HG02885 (cell line): ENCODE measurements around the gene MBOAT7.
"Not testable (repeated sequence)": the region's sequence is repeated elsewhere in the genome, so short reads cannot be mapped to it uniquely, and the experiment has no call there.

ENCODE experiments used
- ATAC-seq: cut with Tn5 transposase; IDR thresholded peaks from one replicate; pipeline ENCODE4 v1.9.1; 2021; ENCODE audit warnings: mild to moderate bottlenecking; ENCODE audit not compliant: unreplicated experiment, poor library complexity

MBOAT7 gene, protein sequence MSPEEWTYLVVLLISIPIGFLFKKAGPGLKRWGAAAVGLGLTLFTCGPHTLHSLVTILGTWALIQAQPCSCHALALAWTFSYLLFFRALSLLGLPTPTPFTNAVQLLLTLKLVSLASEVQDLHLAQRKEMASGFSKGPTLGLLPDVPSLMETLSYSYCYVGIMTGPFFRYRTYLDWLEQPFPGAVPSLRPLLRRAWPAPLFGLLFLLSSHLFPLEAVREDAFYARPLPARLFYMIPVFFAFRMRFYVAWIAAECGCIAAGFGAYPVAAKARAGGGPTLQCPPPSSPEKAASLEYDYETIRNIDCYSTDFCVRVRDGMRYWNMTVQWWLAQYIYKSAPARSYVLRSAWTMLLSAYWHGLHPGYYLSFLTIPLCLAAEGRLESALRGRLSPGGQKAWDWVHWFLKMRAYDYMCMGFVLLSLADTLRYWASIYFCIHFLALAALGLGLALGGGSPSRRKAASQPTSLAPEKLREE

DNA sequence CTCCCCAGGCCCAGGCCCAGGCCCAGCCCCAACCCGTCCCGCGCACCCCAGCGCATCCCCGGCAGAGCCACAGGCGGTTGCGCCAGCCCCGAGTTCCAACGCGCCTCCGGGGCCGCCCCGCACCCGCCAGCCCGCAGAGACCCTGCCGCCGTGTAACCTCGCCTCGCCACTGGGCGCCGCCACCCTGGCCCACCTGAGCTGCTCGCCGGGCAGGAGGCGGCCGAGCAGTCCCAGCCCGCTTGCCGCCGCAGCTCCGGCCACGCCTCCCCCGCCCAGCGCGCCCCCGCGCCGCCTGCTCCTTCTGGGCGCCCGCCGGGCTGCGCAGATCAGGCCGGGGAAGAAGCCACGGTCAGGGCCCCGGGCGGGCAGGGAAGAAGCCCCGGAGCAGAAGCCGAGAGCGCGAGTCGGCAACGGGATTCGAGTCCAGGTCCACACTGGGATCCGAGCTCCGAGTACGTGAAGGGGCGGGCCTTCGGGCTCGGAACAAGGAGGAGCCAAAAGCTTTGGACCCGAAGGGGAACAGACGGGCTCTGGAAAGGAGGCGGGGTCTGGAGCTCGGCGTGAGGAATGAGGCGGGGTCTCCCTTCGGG, at the start of gene MBOAT7:
TSS of gene MBOAT7 (minus strand) at position 436 of the 590 bp plus-strand sequence. CDS start 1,072 bp downstream, outside the sequence.
- ATAC-seq: peak; percentile 15

DNA sequence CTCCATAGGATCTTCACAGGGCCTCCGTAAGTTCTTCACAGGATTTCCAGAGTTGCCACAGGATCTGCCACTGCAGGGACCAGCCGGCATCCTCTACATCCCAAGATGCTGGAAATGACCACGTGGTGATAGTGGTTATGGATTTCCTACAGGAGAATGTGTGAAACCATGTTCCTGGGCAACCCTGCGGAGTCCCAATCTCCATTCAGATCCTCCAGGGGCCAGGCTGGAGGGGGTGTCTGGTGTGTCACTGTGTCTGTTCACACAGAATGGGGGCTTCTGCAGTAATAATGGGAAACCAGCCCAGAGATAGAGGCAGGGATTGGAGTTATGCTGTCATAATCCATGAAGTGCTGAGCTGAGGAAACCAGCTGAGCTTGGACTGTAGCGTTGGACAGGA, 44.6 kb upstream of the MBOAT7 start:
- no peak for ATAC-seq

DNA sequence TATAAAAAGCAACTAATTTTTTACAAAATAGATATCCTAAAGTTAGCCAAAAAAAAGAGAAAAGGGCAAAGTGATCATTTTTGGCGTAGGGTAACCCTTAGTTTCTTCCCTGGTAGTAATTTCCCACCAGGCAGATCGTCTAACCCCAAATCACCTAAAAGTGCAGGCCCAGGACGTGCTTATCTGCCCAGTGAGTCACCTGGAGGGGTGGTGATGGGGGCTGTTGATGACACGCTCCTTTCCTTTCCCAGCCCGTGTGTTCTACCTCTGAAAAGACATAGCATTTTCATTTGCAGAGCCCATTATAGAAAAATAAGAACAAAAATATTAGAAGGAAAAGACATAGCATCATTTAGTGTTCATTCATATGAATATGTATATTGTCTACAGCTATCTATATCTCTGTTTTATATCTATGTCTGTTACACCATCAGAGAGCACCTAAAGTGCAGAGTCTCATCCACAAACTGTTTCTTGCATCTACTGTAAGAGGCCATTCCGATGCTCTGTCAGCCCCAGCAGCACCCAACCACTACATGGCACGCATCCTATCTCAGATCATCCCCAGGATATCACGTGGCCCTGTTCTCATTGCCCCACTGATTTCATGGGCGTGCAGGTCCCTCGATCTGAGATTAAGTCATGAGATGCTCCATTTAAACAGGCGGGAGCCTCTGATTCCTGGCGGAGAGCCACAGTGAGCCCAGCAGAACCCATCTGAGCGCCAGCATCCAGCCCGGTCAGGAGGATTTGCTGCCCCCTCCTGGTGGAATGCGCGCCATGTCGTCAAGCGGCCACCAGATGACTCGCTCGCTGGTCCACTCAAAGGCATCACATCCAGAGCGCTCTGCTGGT, 41.9 kb upstream of the MBOAT7 start:
- peak; percentile 74 for ATAC-seq

DNA sequence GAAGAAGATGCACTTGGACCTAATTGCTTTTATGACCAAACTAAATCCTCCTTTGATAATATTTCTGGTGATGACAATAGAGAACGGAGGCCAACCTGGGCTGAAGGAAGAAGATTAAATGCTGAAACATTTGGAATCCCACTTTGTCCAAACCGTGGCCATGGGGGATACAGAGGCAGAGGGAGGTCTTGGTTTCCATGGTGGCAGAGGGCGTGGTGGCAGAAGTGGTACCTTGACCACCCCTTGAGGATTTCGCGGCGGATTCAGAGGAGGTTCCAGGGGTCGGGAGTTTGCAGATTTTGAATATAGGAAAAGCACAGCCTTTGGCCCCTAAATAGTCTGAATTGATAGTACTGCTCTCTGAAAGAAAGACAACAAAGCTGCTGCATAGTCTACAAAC, 40.7 kb upstream of the MBOAT7 start:
- no peak for ATAC-seq

DNA sequence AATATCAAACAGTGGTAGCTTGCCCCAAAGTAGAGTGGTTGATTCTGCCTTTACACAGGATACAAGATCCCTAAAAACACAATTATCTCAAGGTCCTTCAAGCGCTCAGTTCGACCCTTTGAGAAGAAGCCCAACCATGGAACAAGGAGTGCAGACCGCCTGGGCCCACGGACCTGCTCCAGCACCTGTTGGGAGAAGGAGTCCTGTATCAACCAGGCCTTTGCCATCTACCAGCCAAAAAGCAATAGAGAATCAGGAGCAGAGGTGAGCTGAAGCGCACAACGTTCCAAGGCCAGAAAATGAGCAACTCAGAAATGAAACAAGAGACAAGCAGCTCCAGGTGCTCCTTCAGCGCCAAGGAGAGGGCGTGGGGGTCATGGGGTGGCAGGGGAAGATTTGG, 39.8 kb upstream of the MBOAT7 start:
- no peak for ATAC-seq

DNA sequence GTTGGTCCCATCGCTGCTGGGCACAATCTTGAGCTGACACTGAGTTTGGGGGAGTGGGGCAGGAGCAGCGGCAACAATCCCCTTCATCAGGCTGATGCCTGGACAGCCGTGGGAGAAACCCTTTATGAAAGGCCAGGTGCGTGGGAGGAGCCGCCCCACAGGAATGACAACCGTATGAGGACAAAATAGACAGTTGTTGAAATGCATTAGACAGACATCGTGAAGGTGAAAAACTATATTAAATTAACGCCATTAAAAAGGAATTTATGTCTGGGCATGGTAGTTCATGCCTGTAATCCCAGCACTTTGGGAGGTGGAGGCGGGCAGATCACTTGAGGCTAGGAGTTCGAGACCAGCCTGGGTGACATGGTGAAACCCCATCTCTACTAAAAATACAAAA, 35.2 kb upstream of the MBOAT7 start:
- ATAC-seq: not testable (repeated sequence)

DNA sequence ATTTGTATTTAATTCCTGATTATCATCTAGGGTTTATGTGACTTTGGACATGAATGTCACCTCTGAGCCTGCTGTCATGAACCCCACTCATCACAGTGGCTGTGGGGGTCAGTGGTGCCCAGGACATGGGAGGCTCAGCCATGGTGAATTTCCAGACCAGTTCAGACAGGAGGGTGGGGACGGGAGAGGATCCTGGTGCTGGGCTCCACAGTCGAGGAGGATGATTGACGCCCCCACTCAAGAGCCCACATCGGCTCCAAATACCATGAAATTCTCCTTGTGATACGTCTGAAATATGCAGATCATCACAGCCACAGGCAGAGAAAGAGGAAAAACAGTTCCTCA, 34.5 kb upstream of the MBOAT7 start:
- not testable (repeated sequence) for ATAC-seq

DNA sequence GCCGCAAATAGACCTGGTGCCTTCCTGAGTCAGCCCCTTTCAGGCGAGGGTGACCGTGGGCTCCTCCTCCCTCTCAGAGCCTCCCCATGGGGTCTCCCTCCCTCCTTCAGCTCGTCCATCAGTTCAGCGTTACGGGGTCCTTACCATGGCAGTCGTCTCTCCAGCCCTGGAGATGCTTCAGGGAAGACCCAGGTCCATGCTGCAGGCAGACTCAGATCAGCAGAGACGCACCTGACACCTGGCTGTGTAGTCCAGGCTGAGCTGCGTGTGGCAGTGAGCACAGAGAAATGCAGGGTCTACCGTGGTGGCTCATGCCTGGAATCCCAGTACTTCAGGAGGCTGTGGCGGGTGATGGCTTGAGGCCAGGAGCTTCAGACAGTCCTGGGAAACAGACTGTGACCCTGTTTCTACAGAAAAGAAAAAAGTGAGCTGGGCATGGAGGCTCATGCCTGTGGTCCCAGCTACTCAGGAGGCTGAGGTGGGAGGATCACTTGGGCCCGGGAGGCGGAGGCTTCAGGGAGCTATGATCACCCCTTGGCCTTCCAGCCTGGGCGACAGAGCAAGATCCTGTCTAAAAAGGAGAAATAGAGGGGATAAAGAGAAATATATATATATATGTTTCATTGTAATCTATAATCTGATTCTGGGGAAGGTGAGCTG, 34.0 kb upstream of the MBOAT7 start:
- not testable (repeated sequence) for ATAC-seq

DNA sequence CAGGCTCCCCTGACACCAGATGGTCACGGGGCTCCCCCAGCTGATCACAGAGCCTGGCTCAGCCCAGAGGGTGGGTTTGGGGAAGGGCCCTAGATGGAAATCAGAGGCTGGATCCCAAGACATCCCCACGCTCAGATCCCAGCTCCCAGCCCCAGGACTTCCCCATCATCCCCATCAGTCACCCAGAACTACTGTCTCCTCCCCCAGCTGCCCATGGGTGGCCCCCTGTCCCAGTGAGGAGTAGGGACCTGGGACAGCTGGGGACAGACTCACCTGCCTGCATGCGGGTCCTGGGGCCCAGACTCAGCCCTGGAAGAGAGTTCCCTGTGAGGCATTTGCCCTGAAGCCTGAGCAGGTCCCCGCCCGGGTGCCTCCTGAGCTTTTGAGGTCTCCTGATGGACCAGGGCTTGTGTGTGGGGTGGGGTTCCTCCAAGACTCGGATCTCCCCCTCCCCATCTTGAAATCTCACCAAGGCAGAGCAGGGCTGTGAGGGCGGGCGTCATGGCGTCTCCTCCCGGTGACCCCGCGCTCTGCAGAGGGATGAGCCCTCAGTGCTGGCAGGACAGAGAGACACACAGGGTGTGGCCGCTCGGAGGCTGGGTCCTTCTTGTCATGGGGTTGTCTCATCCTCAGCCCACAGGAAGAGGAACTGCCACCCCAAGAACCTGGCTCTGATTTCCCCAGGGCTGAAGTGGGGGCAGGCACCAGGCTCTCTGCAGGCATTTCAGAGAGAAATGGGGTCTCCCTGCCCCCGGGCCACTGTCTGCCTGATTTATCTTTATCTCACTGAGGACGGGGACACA, 33.3 kb upstream of the MBOAT7 start, which contains the start of gene LILRB3:
TSS of gene LILRB3 (minus strand) at position 534 of the 803 bp plus-strand sequence. CDS start at position 503, 31 bp downstream.
- not testable (repeated sequence) for ATAC-seq

DNA sequence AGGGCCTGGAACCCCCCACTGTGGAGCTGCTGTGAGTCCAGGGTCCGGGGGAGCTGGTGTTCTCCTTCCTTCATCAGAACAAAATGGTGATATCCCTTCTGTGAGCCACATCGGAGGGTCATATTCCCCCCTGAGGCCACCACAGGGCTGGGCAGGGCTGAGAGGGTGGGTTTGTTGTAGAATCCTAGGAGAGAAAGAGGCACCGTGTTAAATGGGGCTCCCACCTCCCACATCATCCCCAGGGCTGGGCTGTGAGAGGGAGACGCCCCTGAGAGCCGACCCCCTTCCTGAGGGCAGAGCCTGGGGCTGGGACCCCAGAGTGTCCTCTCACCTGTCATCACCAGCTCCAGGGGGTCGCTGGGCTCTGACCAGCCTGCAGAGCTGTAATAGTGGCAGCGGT, 32.6 kb upstream of the MBOAT7 start:
- ATAC-seq: not testable (repeated sequence)

DNA sequence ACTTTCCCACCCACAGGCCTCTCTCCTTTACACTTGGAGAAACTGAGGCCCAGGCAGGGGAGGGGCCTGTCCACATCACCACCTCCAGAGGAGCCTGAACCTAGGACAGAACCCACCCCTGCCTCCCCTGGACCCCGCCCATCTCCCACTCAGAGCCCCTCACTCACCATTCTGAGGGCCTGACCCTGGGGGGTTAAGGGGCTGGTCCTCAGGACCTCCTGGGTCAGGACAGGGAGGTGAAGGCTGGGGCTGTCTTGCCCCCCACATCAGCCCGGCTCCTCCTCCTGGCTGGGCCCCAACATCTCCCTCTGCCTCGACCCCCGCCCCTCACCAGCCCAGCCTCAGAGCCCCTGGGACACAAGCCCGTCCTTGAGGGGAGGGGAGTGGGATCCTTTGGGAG, 30.3 kb upstream of the MBOAT7 start:
- not testable (repeated sequence) for ATAC-seq

DNA sequence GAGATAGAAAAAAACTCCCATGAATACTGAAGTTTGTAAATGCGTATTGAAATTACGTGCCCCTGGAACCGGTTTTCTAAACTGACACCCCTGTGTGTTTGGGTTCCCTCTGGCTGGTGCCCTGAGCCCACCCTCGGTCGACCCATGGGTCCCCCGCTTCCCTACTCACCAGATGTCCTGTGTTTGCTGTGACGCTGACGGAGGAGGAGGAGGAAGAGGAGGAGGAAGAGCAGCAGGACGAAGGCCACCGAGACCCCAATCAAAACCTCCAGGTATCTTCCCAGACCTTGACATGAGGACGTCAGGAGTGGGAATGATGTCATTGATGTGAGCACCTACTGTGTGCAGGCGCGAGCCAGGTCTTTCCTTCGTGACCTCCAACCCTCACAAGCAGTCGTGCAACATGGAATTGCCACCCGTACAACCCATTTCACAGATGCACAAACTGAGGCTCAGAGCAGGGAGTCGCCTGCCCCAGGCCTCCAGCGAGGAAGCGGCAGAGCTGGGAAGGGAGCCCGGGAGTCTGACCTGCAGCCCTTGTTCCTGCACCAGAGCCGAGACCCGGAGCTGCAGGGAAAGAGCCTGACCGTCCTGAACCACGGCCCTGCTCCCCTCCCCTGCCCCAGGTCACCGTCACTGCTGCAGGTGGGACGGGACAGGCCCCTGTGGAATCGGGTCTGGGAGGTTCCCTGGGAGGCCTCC, 29.7 kb upstream of the MBOAT7 start:
- no peak for ATAC-seq

DNA sequence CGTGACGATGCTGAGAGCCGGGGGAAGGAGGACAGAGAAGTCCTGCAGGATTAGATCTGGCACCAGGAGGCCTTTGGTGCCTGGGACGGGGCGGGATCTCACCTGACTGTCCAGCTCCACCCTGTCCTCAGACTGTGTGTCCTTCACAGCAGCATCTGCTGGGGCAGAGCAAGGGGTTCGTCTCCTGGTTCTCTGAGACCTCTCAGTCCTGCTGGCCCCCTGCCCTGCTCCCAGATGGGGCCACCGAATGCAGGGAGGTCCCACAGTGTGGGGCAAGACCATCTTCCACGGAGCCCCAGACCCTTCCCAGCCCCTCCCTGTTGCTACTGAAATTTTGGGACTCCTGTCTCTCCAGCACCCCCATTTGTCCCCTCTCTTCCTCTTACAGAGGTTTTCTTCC, 28.9 kb upstream of the MBOAT7 start:
- ATAC-seq: no peak

DNA sequence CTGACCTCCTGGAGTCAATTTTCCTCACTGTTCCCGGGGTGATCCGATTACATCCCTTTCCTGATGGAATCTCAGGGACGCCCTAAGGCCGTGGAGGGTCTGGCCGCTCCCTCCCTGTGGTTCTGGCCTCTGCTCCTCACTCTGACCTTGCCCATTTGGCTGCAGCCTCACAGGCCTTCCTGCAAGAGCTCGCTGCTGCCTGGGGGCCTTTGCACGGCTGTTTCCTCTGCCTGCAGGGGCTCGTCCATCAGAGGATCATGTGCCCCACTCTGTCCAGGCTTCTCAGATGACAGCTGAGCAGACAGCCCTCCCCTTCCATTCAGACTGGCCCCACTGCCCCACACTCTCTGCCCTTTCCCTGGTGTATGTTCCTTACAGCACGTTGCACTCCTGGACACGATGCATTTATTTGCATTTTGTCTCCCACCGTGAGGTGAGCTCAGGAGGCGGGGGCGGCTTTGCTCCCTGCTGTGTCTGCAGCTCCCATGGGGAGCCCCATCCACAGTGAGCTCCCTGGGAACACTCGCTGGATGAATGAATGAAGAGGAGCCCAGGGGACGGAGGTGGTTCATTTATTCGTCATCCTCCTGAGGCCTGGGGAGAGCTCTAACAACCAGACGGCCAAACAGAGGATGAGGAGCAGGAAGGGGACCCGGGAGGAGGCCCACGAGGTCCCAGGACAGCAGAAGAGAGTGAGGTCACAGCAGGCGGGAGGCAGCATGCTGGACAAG, 28.3 kb upstream of the MBOAT7 start:
- not testable (repeated sequence) for ATAC-seq

DNA sequence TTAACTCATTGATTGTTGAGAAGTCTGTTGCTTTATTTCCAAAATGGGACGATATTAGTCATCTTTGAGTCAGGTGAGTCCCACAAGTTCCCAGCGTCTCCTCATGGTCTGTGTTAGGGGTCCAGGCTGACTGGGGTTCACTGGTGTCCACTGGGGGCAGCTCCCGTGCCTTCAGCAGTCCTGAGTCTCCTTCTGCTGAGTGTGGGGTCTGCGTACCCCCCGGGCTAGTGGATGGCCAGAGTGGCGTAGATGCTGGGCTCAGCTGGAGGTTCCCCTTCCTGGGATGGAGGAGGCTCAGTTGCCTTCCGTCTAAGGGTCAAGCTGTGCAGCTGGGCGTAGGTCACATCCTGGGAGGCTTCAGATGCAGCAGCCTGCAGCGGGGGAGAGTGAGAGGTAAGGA, 27.5 kb upstream of the MBOAT7 start:
- no peak for ATAC-seq

DNA sequence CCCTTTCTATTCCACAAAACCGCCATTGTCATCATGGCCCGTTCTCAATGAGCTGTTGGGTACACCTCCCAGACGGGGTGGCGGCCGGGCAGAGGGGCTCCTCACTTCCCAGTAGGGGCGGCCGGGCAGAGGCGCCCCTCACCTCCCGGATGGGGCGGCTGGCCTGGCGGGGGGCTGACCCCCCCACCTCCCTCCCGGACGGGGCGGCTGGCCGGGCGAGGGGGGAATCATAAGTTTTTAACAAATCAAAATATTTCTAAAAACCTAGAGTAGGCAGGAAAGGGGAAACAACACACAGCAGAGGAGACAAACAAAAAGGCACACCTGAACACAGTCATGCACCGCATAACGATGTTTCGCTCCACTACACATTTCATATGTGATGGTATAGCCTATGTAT, 25.4 kb upstream of the MBOAT7 start:
- ATAC-seq: not testable (repeated sequence)

DNA sequence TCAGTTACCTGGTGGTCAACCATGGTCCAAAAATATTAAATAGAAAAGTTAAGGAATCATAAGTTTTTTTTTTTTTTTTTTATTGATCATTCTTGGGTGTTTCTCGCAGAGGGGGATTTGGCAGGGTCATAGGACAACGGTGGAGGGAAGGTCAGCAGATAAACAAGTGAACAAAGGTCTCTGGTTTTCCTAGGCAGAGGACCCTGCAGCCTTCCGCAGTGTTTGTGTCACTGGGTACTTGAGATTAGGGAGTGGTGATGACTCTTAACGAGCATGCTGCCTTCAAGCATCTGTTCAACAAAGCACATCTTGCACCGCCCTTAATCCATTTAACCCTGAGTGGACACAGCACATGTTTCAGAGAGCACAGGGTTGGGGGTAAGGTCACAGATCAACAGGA, 24.8 kb upstream of the MBOAT7 start:
- ATAC-seq: not testable (repeated sequence)

DNA sequence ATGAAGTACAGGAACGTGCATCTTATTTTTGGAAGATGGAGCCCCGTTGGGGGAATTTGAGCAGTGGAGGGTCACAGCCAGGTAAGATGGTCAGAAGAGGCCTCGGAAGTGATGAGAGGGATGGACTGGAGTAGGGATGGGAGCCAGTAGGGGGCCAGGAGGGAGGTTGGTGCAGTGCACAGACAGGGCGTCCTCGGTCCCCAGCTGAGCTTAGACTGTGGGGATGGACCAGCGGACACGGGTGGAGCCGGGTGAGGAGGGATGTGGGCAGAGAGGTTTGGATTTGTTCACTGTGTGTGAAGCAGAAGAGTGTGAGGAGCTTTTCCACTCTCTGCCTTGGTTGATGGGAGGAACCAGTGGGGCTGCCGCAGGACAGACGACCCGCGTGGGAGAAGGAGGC, 21.9 kb upstream of the MBOAT7 start:
- ATAC-seq: no peak
